ENCODE results near the gene NISCH.

DNA sequence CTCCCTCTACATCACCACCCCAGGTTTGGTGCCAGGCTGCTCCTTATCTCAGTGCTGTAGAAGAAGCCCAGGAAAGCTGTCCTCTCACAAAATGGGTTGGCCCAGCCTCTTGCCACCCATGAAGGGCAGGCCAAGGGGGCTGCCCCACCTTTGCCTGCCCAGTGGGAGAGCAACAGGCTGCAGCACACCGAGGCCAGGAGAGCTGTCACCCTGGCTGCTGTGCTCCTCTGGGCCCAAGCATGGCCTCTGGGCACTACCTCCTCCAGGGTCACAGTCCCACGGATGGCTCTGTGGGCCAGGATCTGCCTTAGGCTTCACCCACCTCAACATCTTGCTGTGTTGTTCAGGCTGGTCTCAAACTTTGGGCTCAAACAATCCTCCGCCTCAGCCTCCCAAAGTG, 33.3 kb downstream of the NISCH start:
- TF ChIP-seq CTCF (IDR thresholded peaks at IDR 0.05) (no peak), EZH2phosphoT487 (IDR thresholded peaks at IDR 0.05) (no peak), EZH2 (IDR thresholded peaks at IDR 0.05) (no peak)
